Measurements from ENCODE around the gene PTGS1. TPM values are rescaled to one million over a fixed set of nuclear protein-coding genes. Genes with fewer than 3 reads are reported as not detected.
A peak's percentile ranks its signal among the peaks of the same experiment; 100 is the strongest.

PTGS1 gene
- total and polyA plus RNA-seq, 2 of the 13 experiments (the other 11 are each of a cell fraction or from before 2014, with no cell fraction given): 0.07 to 0.08 TPM

DNA sequence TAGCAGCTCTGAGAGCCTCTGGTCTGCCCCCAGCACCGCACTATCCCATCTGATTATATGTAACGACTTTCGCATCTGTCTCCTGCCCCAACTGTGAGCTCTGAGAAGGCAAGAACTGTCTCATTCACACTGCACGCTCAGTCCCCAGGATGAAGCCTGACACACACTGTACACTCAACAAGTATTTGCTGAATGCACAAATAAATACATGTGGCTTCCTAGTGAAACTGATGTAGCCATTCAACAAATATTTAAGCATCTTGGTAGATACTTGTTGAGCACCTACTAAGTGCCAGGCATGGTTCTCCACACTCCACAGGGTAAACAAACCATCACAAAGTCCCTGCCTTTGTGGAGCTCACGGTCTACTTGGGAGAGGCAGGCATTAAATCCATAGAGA lies 34.6 kb upstream of the PTGS1 start:
- Histone ChIP-seq H2AFZ (ENCODE audit: low read length) (no peak overlapping the region), H3K27ac (ENCODE audit: extremely low read length, insufficient read depth, low read length) (no peak overlapping the region), H3K79me2 (ENCODE audit: insufficient read depth, low read length) (no peaks in the 10 kb centered on the region), H3K9me3 (ENCODE audit: low read length) (no peaks in the 10 kb centered on the region), H4K20me1 (ENCODE audit: insufficient read depth, low read length) (no peaks in the 10 kb centered on the region), H3K9ac (ENCODE audit: insufficient read depth, low read depth, low read length) (no peak overlapping the region), H3K4me1 (ENCODE audit: insufficient read depth, low read length) (no peaks in the 10 kb centered on the region), H3K27me3 (ENCODE audit: control insufficient read depth in 1 of 2, insufficient read depth in 2 of 2, low read length in 2 of 2) (peaks cover 7 to 31% of the 10 kb centered on the region in 2 experiments; a peak in 4 of 5 replicates), H3K4me3 (replicated peaks in 1 of 3; ENCODE audit: insufficient read depth in 1 of 3, low read depth in 2 of 3, low read length in 3 of 3) (no peak overlapping the region), H3K4me2 (ENCODE audit: low read depth, low read length) (no peak overlapping the region), H3K36me3 (replicated peaks in 1 of 2; ENCODE audit: control insufficient read depth in 1 of 2, insufficient read depth in 2 of 2, low read length in 2 of 2) (no peaks in the 10 kb centered on the region)
- in situ Hi-C loops (cut with HindIII; ENCODE audit: extremely low pct_ligation_motif_present, low pct_unique_long_range_greater_than_20kb) (no loop called here), intact Hi-C loops (cut with micrococcal nuclease; ENCODE audit: unreplicated experiment) (no loop called here)
- DNase-seq (ENCODE audit: low spot score) (no peak), ATAC-seq (peak; percentile 16; the same call in 1 of the 3 replicates), FAIRE-seq (no peak)
- peak; percentile 51 to 54 for TF ChIP-seq MAFK (conservative IDR thresholded peaks at IDR 0.05 in 1 of 2, IDR thresholded peaks at IDR 0.05 in 1 of 2; ENCODE audit: low read length in 2 of 2)
- 0 out of 2 replicates have a peak, but pooled peaks have one; percentile 22 for TF ChIP-seq ZKSCAN1 (IDR thresholded peaks at IDR 0.05; ENCODE audit: low read length)
- 0 out of 2 replicates have a peak, but pooled peaks have one; percentile 27 for TF ChIP-seq MAFF (IDR thresholded peaks at IDR 0.05; ENCODE audit: low read depth, low read length)
- TF ChIP-seq, protein P1, sequence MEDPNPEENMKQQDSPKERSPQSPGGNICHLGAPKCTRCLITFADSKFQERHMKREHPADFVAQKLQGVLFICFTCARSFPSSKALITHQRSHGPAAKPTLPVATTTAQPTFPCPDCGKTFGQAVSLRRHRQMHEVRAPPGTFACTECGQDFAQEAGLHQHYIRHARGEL (CRISPR knock-in tag; IDR thresholded peaks at IDR 0.05): no peak
- TF ChIP-seq PLRG1 (conservative IDR thresholded peaks at IDR 0.05): no peak
- 69% methylated on average over 5 of the region's 5 CpGs for WGBS (ENCODE audit: low lambda C conversion rate)
- no TSS peak for BruUV-seq (replicated peaks)
- POLR2A ChIA-PET: no interaction called here
- CTCF ChIA-PET (ENCODE audit: low intra/inter-chr PET ratio, low total read pairs): no interaction called here

DNA sequence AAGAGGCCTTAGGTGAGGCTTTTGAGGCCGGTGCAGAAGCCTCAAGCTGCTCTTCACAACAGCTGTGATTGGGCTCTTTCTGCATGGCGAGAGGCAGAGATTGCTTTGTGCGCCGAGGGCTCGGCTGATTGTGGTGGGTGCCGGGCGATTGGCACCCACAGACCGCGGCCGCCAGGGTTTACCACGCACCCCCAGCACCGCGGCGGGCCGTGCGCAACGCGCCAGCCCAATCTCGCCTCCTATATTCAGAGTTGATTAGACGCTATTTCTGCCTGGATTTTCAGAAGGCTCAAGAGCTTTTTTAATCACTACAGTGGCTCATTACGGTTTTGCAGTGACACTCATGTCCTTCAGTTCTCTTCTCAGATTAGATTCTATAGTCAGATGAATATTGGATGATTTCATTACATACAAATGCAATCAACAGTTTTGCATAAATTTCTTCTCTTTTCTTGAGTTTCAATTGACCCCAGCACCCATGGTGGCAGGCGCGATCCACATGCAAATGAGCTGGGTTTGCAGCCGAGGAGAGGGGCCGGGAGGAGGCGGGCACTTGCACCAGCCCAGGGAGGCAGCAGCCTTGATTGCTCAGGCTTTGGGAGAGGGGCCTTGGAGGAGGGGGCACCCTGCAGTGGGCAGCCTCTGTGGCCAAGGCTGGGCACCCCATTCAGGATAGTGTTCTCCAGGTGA lies 33.8 kb upstream of the PTGS1 start:
- in situ Hi-C loops (cut with HindIII; ENCODE audit: extremely low pct_ligation_motif_present, low pct_unique_long_range_greater_than_20kb): no loop called here
- BruUV-seq (replicated peaks): no TSS peak
- Histone ChIP-seq H3K4me3 (replicated peaks in 1 of 3; ENCODE audit: insufficient read depth in 1 of 3, low read depth in 2 of 3, low read length in 3 of 3) (no peak overlapping the region), H2AFZ (ENCODE audit: low read length) (no peak overlapping the region), H3K27me3 (ENCODE audit: control insufficient read depth in 1 of 2, insufficient read depth in 2 of 2, low read length in 2 of 2) (peaks cover 7 to 31% of the 10 kb centered on the region in 2 experiments; a peak in 4 of 5 replicates), H3K27ac (ENCODE audit: extremely low read length, insufficient read depth, low read length) (no peak overlapping the region), H3K79me2 (ENCODE audit: insufficient read depth, low read length) (no peaks in the 10 kb centered on the region), H3K36me3 (replicated peaks in 1 of 2; ENCODE audit: control insufficient read depth in 1 of 2, insufficient read depth in 2 of 2, low read length in 2 of 2) (no peaks in the 10 kb centered on the region), H3K9me3 (ENCODE audit: low read length) (no peaks in the 10 kb centered on the region), H3K4me2 (ENCODE audit: low read depth, low read length) (no peak overlapping the region), H3K9ac (ENCODE audit: insufficient read depth, low read depth, low read length) (no peak overlapping the region), H3K4me1 (ENCODE audit: insufficient read depth, low read length) (no peaks in the 10 kb centered on the region), H4K20me1 (ENCODE audit: insufficient read depth, low read length) (no peaks in the 10 kb centered on the region)
- intact Hi-C loops (cut with micrococcal nuclease; ENCODE audit: unreplicated experiment): no loop called here
- ChIA-PET CTCF (ENCODE audit: low intra/inter-chr PET ratio, low total read pairs) (no interaction called here), POLR2A (no interaction called here)
- ATAC-seq (no peak), FAIRE-seq (no peak), DNase-seq (ENCODE audit: low spot score) (no peak)
- 45% methylated on average over 9 of the region's 26 CpGs for WGBS (ENCODE audit: low lambda C conversion rate)
- TF ChIP-seq, protein P2, sequence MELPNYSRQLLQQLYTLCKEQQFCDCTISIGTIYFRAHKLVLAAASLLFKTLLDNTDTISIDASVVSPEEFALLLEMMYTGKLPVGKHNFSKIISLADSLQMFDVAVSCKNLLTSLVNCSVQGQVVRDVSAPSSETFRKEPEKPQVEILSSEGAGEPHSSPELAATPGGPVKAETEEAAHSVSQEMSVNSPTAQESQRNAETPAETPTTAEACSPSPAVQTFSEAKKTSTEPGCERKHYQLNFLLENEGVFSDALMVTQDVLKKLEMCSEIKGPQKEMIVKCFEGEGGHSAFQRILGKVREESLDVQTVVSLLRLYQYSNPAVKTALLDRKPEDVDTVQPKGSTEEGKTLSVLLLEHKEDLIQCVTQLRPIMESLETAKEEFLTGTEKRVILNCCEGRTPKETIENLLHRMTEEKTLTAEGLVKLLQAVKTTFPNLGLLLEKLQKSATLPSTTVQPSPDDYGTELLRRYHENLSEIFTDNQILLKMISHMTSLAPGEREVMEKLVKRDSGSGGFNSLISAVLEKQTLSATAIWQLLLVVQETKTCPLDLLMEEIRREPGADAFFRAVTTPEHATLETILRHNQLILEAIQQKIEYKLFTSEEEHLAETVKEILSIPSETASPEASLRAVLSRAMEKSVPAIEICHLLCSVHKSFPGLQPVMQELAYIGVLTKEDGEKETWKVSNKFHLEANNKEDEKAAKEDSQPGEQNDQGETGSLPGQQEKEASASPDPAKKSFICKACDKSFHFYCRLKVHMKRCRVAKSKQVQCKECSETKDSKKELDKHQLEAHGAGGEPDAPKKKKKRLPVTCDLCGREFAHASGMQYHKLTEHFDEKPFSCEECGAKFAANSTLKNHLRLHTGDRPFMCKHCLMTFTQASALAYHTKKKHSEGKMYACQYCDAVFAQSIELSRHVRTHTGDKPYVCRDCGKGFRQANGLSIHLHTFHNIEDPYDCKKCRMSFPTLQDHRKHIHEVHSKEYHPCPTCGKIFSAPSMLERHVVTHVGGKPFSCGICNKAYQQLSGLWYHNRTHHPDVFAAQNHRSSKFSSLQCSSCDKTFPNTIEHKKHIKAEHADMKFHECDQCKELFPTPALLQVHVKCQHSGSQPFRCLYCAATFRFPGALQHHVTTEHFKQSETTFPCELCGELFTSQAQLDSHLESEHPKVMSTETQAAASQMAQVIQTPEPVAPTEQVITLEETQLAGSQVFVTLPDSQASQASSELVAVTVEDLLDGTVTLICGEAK (IDR thresholded peaks at IDR 0.05): no peak
- TF ChIP-seq, protein P2 (CRISPR knock-in tag; IDR thresholded peaks at IDR 0.05): no peak

Measured in HepG2 (cell line).